ENCODE results near the gene CDKAL1.

Gene CDKAL1

DNA sequence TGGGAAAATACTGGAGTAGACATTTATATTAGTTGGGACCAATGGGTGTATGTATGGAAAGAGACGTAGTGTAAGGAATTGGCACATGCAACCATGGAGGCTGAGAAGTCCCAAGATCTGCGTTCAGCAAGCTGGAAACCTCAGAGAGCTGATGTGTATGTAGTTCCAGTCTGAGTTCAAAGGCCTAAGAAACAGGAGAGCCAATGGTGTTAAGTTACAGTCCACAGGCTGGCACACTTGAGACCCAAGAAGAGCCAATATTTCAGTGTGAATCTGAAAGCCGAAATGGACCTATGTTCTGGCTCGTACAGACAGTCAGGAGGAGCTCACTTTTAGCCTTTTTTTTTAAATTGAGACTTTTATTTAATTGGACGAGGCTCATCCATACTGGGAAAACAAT, 244.2 kb downstream of the CDKAL1 start:
- in situ Hi-C loops (cut with MboI; ENCODE audit: low sequenced_read_pairs, unreplicated experiment), result no loop called here
- DNase-seq (ENCODE audit: low spot score), result no peak
- TF ChIP-seq CTCF (IDR thresholded peaks at IDR 0.05; ENCODE audit: borderline replicate concordance, control extremely low read depth, extremely low read depth, insufficient read depth, missing control alignments), result no peak

DNA sequence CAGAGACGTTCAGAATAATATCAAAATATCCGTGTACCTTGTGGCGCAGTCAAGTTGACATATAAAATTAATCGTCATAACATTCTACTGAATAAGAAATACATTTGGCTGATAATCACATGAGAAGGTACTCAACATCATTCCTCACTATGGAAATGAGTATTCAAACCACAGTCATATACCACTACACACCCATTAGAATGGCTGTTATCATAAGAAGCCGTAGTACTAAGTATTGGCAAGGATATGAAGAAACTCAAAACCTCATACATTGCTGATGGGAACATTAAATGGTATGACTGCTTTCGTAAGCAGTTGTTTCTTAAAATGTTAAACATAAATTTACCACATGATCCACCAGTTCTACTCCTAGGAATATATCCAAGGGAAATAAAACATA, 244.7 kb downstream of the CDKAL1 start:
- in situ Hi-C loops (cut with MboI; ENCODE audit: low sequenced_read_pairs, unreplicated experiment), result no loop called here
- TF ChIP-seq CTCF (IDR thresholded peaks at IDR 0.05; ENCODE audit: borderline replicate concordance, control extremely low read depth, extremely low read depth, insufficient read depth, missing control alignments), result no peak
- DNase-seq (ENCODE audit: low spot score), result no peak

- in situ Hi-C loops (cut with MboI; ENCODE audit: low sequenced_read_pairs, unreplicated experiment), result no loop called here
- no peak for DNase-seq (ENCODE audit: low spot score)
- no peak for TF ChIP-seq CTCF (IDR thresholded peaks at IDR 0.05; ENCODE audit: borderline replicate concordance, control extremely low read depth, extremely low read depth, insufficient read depth, missing control alignments)
Measured at GRCh38 chr6:20789162-20789561, 254.9 kb downstream of the CDKAL1 start.

- no peak for DNase-seq (ENCODE audit: low spot score)
- no peak for TF ChIP-seq CTCF (IDR thresholded peaks at IDR 0.05; ENCODE audit: borderline replicate concordance, control extremely low read depth, extremely low read depth, insufficient read depth, missing control alignments)
- in situ Hi-C loops (cut with MboI; ENCODE audit: low sequenced_read_pairs, unreplicated experiment), result no loop called here
Measured at GRCh38 chr6:20790032-20790791, 256.0 kb downstream of the CDKAL1 start.

DNA sequence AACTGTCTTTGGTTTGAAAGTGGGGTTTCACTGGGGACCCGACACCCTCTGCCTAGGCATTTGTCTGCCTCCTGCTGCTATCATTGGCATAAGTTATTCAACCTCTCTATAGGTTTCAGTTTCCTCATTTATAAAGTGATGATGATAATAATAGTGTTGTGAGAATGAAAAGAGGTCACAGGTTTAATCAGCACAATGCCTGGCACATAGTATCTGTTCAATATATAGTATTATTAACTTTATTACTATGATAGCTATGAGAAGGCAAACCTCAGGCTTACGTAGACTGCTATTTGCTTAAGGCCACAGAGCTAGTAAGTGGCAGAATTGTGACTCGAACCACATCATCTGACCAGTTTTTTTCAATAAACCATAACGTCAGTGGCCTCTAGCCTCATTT, 256.8 kb downstream of the CDKAL1 start:
- no peak for DNase-seq (ENCODE audit: low spot score)
- no peak for TF ChIP-seq CTCF (IDR thresholded peaks at IDR 0.05; ENCODE audit: borderline replicate concordance, control extremely low read depth, extremely low read depth, insufficient read depth, missing control alignments)
- in situ Hi-C loops (cut with MboI; ENCODE audit: low sequenced_read_pairs, unreplicated experiment), result no loop called here

- no peak for TF ChIP-seq CTCF (IDR thresholded peaks at IDR 0.05; ENCODE audit: borderline replicate concordance, control extremely low read depth, extremely low read depth, insufficient read depth, missing control alignments)
- no peak for DNase-seq (ENCODE audit: low spot score)
- in situ Hi-C loops (cut with MboI; ENCODE audit: low sequenced_read_pairs, unreplicated experiment), result no loop called here
Measured at GRCh38 chr6:20791944-20792343, 257.7 kb downstream of the CDKAL1 start.
